HL-60 (cell line): ENCODE results near the gene MAOA.

Experiments
- CTCF ChIP-seq: IDR thresholded peaks from one replicate; pipeline ENCODE4 v1.5.1; 2011; ENCODE audit warnings: low read length, control low read depth, inconsistent platforms; ENCODE audit not compliant: insufficient read depth
- POLR2AphosphoS5 ChIP-seq: IDR thresholded peaks from 2 replicates; pipeline ENCODE4 v1.6.1; 2012; ENCODE audit warnings: low read depth
- REST ChIP-seq: IDR thresholded peaks from 2 replicates; pipeline ENCODE4 v1.6.1; 2012; ENCODE audit warnings: low read depth; ENCODE audit not compliant: insufficient replicate concordance

- TF ChIP-seq REST: no peak
- TF ChIP-seq CTCF: no peak
- no peak for TF ChIP-seq POLR2AphosphoS5
Measured at GRCh38 chrX:43753637-43754036, 97.5 kb downstream of the MAOA start.
